Measurements from ENCODE around the gene BMX. TPM values are rescaled to one million over a fixed set of nuclear protein-coding genes. Genes with fewer than 3 reads are reported as not detected.
A peak's percentile ranks its signal among the peaks of the same experiment; 100 is the strongest.

The BMX gene
- total RNA-seq, 4 donors from 2014 or later: 0.88 to 4.7 (median 2.4) TPM

DNA sequence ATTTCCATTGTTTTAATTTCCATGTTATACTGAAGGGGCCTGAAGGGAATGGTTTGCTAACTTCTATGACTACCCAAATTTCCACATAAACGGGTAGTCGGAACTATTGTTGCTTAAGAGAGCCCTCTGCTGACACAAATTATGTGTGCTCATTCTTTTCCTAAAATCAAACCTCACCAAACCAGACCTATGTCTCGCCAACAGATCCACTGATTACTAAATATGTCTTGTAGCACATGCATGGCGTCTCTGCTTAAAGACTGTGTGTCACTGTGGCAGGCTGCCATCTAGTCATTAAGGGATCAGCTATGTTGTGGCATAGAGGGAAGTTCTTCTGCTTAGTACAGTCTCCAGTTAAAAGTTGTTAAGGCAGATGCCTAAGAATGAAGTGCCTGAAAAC, 32.6 kb upstream of the BMX start:
- Histone ChIP-seq H3K9me3 (no peaks in the 10 kb centered on the region), H3K4me1 (no peaks in the 10 kb centered on the region), H3K36me3 (no peaks in the 10 kb centered on the region), H3K27me3 (peaks cover 0 to 5% of the 10 kb centered on the region in 2 donors), H3K27ac (peak overlapping the region in 1 of 2 donors; percentile 25), H3K4me3 (no peak overlapping the region)
- intact Hi-C loops (cut with DNase I; ENCODE audit: low total_unique reads): loop anchor here (10.0 kb wide), 1 partner anchor 123 kb away; no protein-coding TSS in a partner anchor
- no peak for TF ChIP-seq POLR2A (IDR thresholded peaks at IDR 0.05)
- TF ChIP-seq, protein P1, sequence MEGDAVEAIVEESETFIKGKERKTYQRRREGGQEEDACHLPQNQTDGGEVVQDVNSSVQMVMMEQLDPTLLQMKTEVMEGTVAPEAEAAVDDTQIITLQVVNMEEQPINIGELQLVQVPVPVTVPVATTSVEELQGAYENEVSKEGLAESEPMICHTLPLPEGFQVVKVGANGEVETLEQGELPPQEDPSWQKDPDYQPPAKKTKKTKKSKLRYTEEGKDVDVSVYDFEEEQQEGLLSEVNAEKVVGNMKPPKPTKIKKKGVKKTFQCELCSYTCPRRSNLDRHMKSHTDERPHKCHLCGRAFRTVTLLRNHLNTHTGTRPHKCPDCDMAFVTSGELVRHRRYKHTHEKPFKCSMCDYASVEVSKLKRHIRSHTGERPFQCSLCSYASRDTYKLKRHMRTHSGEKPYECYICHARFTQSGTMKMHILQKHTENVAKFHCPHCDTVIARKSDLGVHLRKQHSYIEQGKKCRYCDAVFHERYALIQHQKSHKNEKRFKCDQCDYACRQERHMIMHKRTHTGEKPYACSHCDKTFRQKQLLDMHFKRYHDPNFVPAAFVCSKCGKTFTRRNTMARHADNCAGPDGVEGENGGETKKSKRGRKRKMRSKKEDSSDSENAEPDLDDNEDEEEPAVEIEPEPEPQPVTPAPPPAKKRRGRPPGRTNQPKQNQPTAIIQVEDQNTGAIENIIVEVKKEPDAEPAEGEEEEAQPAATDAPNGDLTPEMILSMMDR (IDR thresholded peaks at IDR 0.05): peak; percentile 32 to 66 (median 47)
- DNase-seq: peak in 1 of 2 donors; percentile 35

DNA sequence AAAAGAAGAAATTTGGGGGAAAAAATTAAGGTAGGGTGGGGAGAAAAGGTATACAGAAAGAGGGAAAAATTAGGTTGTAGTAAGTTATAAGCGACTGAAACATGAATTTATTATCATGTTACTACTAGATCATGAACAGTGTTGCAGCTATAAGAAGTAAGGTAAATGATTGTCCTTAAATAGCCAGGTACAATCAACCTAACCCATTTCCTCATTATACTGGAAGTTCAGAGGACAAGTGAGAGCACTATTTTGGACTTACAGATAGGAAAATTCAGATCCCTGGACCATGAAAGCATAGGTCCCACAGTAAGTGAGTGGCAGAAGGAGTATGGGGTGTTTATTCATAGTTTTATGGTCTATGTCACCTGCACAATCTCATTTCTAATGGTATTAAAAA, 31.0 kb upstream of the BMX start:
- H3K4me3 ChIP-seq: no peak overlapping the region
- no peaks in the 10 kb centered on the region for H3K4me1 ChIP-seq
- DNase-seq: no peak
- intact Hi-C loops (cut with DNase I; ENCODE audit: low total_unique reads): loop anchor here (10.0 kb wide), 1 partner anchor 125 kb away; no protein-coding TSS in a partner anchor
- H3K36me3 ChIP-seq: no peaks in the 10 kb centered on the region
- no peak for TF ChIP-seq POLR2A (IDR thresholded peaks at IDR 0.05)
- TF ChIP-seq, protein P1 (IDR thresholded peaks at IDR 0.05): no peak
- H3K27me3 ChIP-seq: peaks cover 0 to 5% of the 10 kb centered on the region in 2 donors
- H3K9me3 ChIP-seq: no peaks in the 10 kb centered on the region
- no peak overlapping the region for H3K27ac ChIP-seq

DNA sequence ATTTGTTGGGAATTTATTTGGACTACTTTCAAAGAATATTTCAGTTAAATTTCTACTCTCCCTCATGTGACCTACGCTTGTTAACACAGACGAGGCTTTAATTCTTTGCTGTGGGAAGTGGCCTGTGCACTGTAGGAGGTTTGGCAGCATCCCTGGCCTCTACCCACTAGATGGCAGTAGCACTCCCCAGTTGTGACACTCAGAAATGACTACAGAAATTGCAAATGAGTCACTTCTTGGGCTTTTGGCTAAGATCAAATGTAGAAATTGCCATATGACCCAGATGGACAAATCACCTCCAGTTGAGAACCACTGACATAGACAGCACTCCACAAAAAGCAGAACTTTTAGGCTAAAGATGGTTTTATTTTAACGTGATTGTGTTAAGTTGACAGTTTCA, 29.6 kb upstream of the BMX start:
- H3K4me1 ChIP-seq: no peaks in the 10 kb centered on the region
- no peaks in the 10 kb centered on the region for H3K9me3 ChIP-seq
- H3K27me3 ChIP-seq: peaks cover 0 to 7% of the 10 kb centered on the region in 2 donors
- peak; percentile 45 to 66 for DNase-seq
- H3K4me3 ChIP-seq: no peak overlapping the region
- intact Hi-C loops (cut with DNase I; ENCODE audit: low total_unique reads): no loop called here
- TF ChIP-seq POLR2A (IDR thresholded peaks at IDR 0.05): no peak
- TF ChIP-seq, protein P1 (IDR thresholded peaks at IDR 0.05): peak; percentile 55 to 66 (median 62)
- H3K27ac ChIP-seq: no peak overlapping the region
- no peaks in the 10 kb centered on the region for H3K36me3 ChIP-seq

DNA sequence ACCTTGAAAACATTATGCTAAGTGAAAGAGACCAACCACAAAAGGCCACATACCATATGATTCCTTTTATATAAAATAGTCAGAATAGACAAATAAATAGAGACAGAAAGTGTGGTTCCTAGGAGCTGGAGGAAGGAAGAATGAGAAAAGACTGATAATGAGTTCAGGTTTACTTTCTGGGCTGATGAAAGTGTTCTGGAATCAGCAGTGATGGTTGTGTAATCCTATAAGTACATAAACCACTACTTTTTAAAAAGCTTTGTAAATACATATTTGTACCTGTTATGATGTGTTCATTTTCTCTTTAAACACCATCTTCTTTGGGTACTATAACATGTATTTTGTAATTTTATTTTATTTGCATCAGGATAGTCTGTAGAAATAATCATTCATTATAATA, 28.1 kb upstream of the BMX start:
- DNase-seq: no peak
- Histone ChIP-seq H3K36me3 (no peaks in the 10 kb centered on the region), H3K27ac (no peak overlapping the region), H3K27me3 (peaks cover 0 to 8% of the 10 kb centered on the region in 2 donors), H3K9me3 (no peaks in the 10 kb centered on the region), H3K4me3 (no peak overlapping the region), H3K4me1 (no peaks in the 10 kb centered on the region)
- intact Hi-C loops (cut with DNase I; ENCODE audit: low total_unique reads): no loop called here
- TF ChIP-seq, protein P1 (IDR thresholded peaks at IDR 0.05): no peak
- no peak for TF ChIP-seq POLR2A (IDR thresholded peaks at IDR 0.05)

DNA sequence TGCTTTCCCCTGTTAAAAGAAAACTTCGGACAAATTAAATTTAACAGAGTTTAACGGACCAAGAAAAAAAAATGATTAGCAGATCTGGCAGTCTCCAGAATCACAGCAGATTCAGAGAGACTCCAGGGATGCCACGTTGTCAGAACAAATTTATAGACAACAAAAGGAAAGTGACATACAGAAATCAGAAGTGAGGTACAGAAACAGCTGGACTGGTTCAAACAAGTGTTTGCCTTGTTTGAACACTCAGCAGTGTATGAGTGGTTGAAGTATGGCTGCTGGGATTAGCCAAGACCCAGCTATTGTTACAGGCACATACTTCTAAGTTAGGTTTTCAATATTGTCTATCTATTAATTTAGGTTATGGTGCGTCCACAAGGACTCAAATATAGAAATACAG, 26.6 kb upstream of the BMX start:
- intact Hi-C loops (cut with DNase I; ENCODE audit: low total_unique reads): no loop called here
- Histone ChIP-seq H3K9me3 (no peaks in the 10 kb centered on the region), H3K4me1 (no peaks in the 10 kb centered on the region), H3K4me3 (no peak overlapping the region), H3K27ac (no peak overlapping the region), H3K36me3 (no peaks in the 10 kb centered on the region), H3K27me3 (peaks cover 0 to 8% of the 10 kb centered on the region in 2 donors)
- no peak for DNase-seq
- TF ChIP-seq, protein P1 (IDR thresholded peaks at IDR 0.05): no peak
- TF ChIP-seq POLR2A (IDR thresholded peaks at IDR 0.05): no peak
